Prostate gland (tissue), 2 donors: ENCODE measurements around the gene CTSC. TPM values are rescaled to one million over a fixed set of nuclear protein-coding genes. Genes with fewer than 3 reads are reported as not detected.

ENCODE experiments used
- DNase-seq: peaks from one replicate; pipeline ENCODE4 v3.0.0-alpha.2; 2019; ENCODE audit warnings: low spot score
- H3K27ac ChIP-seq, 2 donors: fragments of 200-600 bp; sonication (generic); 2 replicates each; pipeline ENCODE4 v1.5.1; 2017 to 2019
- H3K27me3 ChIP-seq: fragments of 200-600 bp; sonication (generic); replicated peaks from 2 replicates; pipeline ENCODE4 v1.5.1; 2019; ENCODE audit not compliant: insufficient read depth
- H3K36me3 ChIP-seq, 2 donors: fragments of 200-600 bp; sonication (generic); 1 replicate in 1 of 2; 2 replicates in 1 of 2; pipeline versions ENCODE4 v1.5.1 to v1.8.1; 2017 to 2019
- H3K4me1 ChIP-seq: fragments of 200-600 bp; sonication (generic); replicated peaks from 2 replicates; pipeline ENCODE4 v1.5.1; 2019
- H3K4me3 ChIP-seq, 2 donors: fragments of 200-600 bp; sonication (generic); 2 replicates each; pipeline ENCODE4 v1.5.1; 2017 to 2019
- H3K9me3 ChIP-seq: fragments of 200-600 bp; sonication (generic); 2 replicates; pipeline ENCODE4 v1.5.1; 2017
- CTCF ChIP-seq, 4 experiments: fragments of 200-600 bp in 2 of 4; fragments of 450-650 bp in 2 of 4; sonication (generic) in 2 of 4; IDR thresholded peaks; 1 replicate in 3 of 4; 2 replicates in 1 of 4; pipeline ENCODE4 v1.5.1; 2016 to 2019; ENCODE audit warnings: antibody characterized with exemption in 4 of 4, mild to moderate bottlenecking in 2 of 4, moderate library complexity in 2 of 4
- POLR2A ChIP-seq: fragments of 450-650 bp; IDR thresholded peaks from one replicate; pipeline ENCODE4 v1.6.1; 2016; ENCODE audit warnings: antibody characterized with exemption, mild to moderate bottlenecking
- POLR2AphosphoS5 ChIP-seq: sonication (generic); formaldehyde crosslinking; IDR thresholded peaks from one replicate; pipeline ENCODE4 v1.6.1; 2017; ENCODE audit warnings: antibody characterized with exemption
- WGBS: methylation state at CpG from one replicate; pipeline ENCODE4 v1.1.5; 2018; 5-methylcytosine and 5-hydroxymethylcytosine counted together
- intact Hi-C: fragments of 100-400 bp; cut with DNase I; formaldehyde crosslinking; loops from one replicate; pipeline ENCODE4 v1.14.2; 2022
- total RNA-seq, 2 donors: library from RNA; depleted of rRNA; stranded (reverse); fragments of >200 nt; gene quantifications; one replicate each; pipeline ENCODE4 v1.1.0, GENCODE V29; 2016

The CTSC gene
- total RNA-seq, 2 donors from 2014 or later: 19.4 to 65.5 TPM

GRCh38 chr11:88317536-88317935, 20.0 kb downstream of the CTSC start:
- TF ChIP-seq POLR2A: no peak
- TF ChIP-seq POLR2AphosphoS5: no peak
- no peak for TF ChIP-seq CTCF (IDR thresholded peaks at IDR 0.05)
- no peak overlapping the region for H3K4me3 ChIP-seq
- DNase-seq: no peak
- H3K9me3 ChIP-seq: no peaks in the 10 kb centered on the region
- intact Hi-C loops: no loop called here
- no peaks in the 10 kb centered on the region for H3K27me3 ChIP-seq
- H3K27ac ChIP-seq: no peak overlapping the region
- no peaks in the 10 kb centered on the region for H3K4me1 ChIP-seq
- 90% methylated on average over 5 of the region's 5 CpGs for WGBS
- H3K36me3 ChIP-seq: no peaks in the 10 kb centered on the region

GRCh38 chr11:88315981-88316441, 21.5 kb downstream of the CTSC start:
- no peaks in the 10 kb centered on the region for H3K4me1 ChIP-seq
- intact Hi-C loops: no loop called here
- DNase-seq: no peak

GRCh38 chr11:88315015-88315414, 22.5 kb downstream of the CTSC start:
- Histone ChIP-seq H3K4me1 (no peaks in the 10 kb centered on the region), H3K27me3 (no peaks in the 10 kb centered on the region), H3K36me3 (no peaks in the 10 kb centered on the region), H3K4me3 (no peak overlapping the region), H3K27ac (no peak overlapping the region), H3K9me3 (no peaks in the 10 kb centered on the region)
- TF ChIP-seq POLR2AphosphoS5: no peak
- TF ChIP-seq POLR2A: no peak
- TF ChIP-seq CTCF (IDR thresholded peaks at IDR 0.05): no peak
- WGBS: 67% methylated on average over 2 of the region's 2 CpGs
- intact Hi-C loops: no loop called here
- DNase-seq: no peak

More at GRCh38 chr11:88315981-88316441, 21.5 kb downstream of the CTSC start:
- no peaks in the 10 kb centered on the region for H3K36me3 ChIP-seq
- TF ChIP-seq POLR2A: no peak
- no peak for TF ChIP-seq CTCF (IDR thresholded peaks at IDR 0.05)
- TF ChIP-seq POLR2AphosphoS5: no peak
- 92% methylated on average over 5 of the region's 5 CpGs for WGBS
- no peaks in the 10 kb centered on the region for H3K27me3 ChIP-seq
- H3K4me3 ChIP-seq: no peak overlapping the region
- no peak overlapping the region for H3K27ac ChIP-seq
- H3K9me3 ChIP-seq: no peaks in the 10 kb centered on the region

- TF ChIP-seq POLR2AphosphoS5: no peak
- no peak for TF ChIP-seq POLR2A
- no peak for TF ChIP-seq CTCF (IDR thresholded peaks at IDR 0.05)
- Histone ChIP-seq H3K36me3 (no peaks in the 10 kb centered on the region), H3K27me3 (no peaks in the 10 kb centered on the region), H3K4me3 (no peak overlapping the region), H3K4me1 (no peaks in the 10 kb centered on the region), H3K27ac (no peak overlapping the region), H3K9me3 (no peaks in the 10 kb centered on the region)
- no peak for DNase-seq
- intact Hi-C loops: no loop called here
- 62% methylated on average over 2 of the region's 2 CpGs for WGBS
These were observed 24.1 kb downstream of the CTSC start for GRCh38 chr11:88313441-88313840.

- H3K4me3 ChIP-seq: no peak overlapping the region
- H3K36me3 ChIP-seq: no peaks in the 10 kb centered on the region
- WGBS: 0% methylated on average over 1 of the region's 1 CpG
- intact Hi-C loops: no loop called here
- no peak for TF ChIP-seq POLR2AphosphoS5
- no peak for TF ChIP-seq CTCF (IDR thresholded peaks at IDR 0.05)
- H3K27ac ChIP-seq: no peak overlapping the region
- H3K9me3 ChIP-seq: no peaks in the 10 kb centered on the region
- no peaks in the 10 kb centered on the region for H3K27me3 ChIP-seq
- no peaks in the 10 kb centered on the region for H3K4me1 ChIP-seq
- no peak for DNase-seq
These were observed 24.9 kb downstream of the CTSC start for GRCh38 chr11:88312628-88313027.
